Uterus (tissue), 2 donors: ENCODE results near the gene TTC1.

ENCODE experiments used
- POLR2A ChIP-seq, 2 donors: fragments of 450-650 bp; IDR thresholded peaks; one replicate each; pipeline ENCODE4 v1.6.1; 2016; ENCODE audit warnings: antibody characterized with exemption in 2 of 2, mild to moderate bottlenecking in 1 of 2, moderate library complexity in 1 of 2
- TF ChIP-seq, protein P1 (sequence below), 4 experiments: fragments of 200-600 bp in 2 of 4; fragments of 450-650 bp in 2 of 4; sonication (generic) in 2 of 4; IDR thresholded peaks; one replicate each; pipeline ENCODE4 v1.5.1; 2016 to 2019; ENCODE audit warnings: antibody characterized with exemption in 4 of 4, mild to moderate bottlenecking in 2 of 4, moderate library complexity in 1 of 4

GRCh38 chr5:160044967-160045366 is 36.0 kb downstream of the TTC1 start:
- TF ChIP-seq, protein P1, sequence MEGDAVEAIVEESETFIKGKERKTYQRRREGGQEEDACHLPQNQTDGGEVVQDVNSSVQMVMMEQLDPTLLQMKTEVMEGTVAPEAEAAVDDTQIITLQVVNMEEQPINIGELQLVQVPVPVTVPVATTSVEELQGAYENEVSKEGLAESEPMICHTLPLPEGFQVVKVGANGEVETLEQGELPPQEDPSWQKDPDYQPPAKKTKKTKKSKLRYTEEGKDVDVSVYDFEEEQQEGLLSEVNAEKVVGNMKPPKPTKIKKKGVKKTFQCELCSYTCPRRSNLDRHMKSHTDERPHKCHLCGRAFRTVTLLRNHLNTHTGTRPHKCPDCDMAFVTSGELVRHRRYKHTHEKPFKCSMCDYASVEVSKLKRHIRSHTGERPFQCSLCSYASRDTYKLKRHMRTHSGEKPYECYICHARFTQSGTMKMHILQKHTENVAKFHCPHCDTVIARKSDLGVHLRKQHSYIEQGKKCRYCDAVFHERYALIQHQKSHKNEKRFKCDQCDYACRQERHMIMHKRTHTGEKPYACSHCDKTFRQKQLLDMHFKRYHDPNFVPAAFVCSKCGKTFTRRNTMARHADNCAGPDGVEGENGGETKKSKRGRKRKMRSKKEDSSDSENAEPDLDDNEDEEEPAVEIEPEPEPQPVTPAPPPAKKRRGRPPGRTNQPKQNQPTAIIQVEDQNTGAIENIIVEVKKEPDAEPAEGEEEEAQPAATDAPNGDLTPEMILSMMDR (IDR thresholded peaks at IDR 0.05): no peak
- TF ChIP-seq POLR2A (IDR thresholded peaks at IDR 0.05): no peak
